Neural cell (in vitro differentiated cells): Measurements from ENCODE around the gene GPS2.

Source experiments
- CTCF ChIP-seq: fragments of 450-650 bp; IDR thresholded peaks from 2 replicates; pipeline ENCODE4 v1.5.1; 2014; ENCODE audit warnings: antibody characterized with exemption, mild to moderate bottlenecking, moderate library complexity; ENCODE audit not compliant: poor library complexity, severe bottlenecking
- EZH2 ChIP-seq: fragments of 200-600, 300-800 bp; shearing (Covaris generic), sonication (generic); IDR thresholded peaks from 2 replicates; pipeline ENCODE4 v1.6.1; 2014; ENCODE audit warnings: antibody characterized with exemption, low read length, borderline replicate concordance, mild to moderate bottlenecking; ENCODE audit not compliant: insufficient read depth, poor library complexity, severe bottlenecking
- POLR2AphosphoS5 ChIP-seq: IDR thresholded peaks from 2 replicates; pipeline ENCODE4 v1.6.1; 2012
- SMC3 ChIP-seq: fragments of 450-650 bp; conservative IDR thresholded peaks from 2 replicates; pipeline ENCODE4 v1.6.1; 2014; ENCODE audit warnings: antibody characterized with exemption, mild to moderate bottlenecking, moderate library complexity; ENCODE audit not compliant: poor library complexity
- TAF1 ChIP-seq: IDR thresholded peaks from 2 replicates; pipeline ENCODE4 v1.6.1; 2012; ENCODE audit warnings: low read depth
- TF ChIP-seq, protein P1 (sequence below): IDR thresholded peaks from 2 replicates; pipeline ENCODE4 v1.6.1; 2012; ENCODE audit warnings: borderline replicate concordance

DNA sequence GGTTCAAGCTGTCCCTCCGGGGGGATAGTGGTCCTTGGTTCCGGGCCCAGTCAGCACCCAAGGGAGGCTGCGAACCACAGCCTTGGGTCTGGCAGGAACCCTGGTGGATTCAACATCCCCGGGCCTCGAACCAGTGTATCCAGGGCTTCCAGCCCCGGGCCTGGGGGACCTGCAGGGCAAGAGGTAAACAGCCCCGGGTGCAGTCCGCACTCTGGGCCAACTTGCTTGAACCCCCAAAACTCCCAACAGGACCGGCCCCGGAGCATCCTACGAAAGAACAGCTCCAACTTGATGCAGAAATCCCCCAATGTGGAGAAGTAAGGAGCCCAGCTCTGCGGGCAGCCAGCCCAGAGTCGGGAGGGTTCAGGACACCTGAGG lies 15.5 kb upstream of the GPS2 start:
- TF ChIP-seq CTCF (no peak), EZH2 (no peak), TAF1 (no peak), SMC3 (no peak), POLR2AphosphoS5 (no peak)
- TF ChIP-seq, protein P1, sequence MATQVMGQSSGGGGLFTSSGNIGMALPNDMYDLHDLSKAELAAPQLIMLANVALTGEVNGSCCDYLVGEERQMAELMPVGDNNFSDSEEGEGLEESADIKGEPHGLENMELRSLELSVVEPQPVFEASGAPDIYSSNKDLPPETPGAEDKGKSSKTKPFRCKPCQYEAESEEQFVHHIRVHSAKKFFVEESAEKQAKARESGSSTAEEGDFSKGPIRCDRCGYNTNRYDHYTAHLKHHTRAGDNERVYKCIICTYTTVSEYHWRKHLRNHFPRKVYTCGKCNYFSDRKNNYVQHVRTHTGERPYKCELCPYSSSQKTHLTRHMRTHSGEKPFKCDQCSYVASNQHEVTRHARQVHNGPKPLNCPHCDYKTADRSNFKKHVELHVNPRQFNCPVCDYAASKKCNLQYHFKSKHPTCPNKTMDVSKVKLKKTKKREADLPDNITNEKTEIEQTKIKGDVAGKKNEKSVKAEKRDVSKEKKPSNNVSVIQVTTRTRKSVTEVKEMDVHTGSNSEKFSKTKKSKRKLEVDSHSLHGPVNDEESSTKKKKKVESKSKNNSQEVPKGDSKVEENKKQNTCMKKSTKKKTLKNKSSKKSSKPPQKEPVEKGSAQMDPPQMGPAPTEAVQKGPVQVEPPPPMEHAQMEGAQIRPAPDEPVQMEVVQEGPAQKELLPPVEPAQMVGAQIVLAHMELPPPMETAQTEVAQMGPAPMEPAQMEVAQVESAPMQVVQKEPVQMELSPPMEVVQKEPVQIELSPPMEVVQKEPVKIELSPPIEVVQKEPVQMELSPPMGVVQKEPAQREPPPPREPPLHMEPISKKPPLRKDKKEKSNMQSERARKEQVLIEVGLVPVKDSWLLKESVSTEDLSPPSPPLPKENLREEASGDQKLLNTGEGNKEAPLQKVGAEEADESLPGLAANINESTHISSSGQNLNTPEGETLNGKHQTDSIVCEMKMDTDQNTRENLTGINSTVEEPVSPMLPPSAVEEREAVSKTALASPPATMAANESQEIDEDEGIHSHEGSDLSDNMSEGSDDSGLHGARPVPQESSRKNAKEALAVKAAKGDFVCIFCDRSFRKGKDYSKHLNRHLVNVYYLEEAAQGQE = no peak
